Superior temporal gyrus (tissue), 1 donor: Measurements from ENCODE around the gene TMEM258.

Experiments used
- DNase-seq: peaks from one replicate; pipeline ENCODE4 v3.0.0-alpha.2; 2016; ENCODE audit errors: extremely low spot score

TMEM258 gene

DNA sequence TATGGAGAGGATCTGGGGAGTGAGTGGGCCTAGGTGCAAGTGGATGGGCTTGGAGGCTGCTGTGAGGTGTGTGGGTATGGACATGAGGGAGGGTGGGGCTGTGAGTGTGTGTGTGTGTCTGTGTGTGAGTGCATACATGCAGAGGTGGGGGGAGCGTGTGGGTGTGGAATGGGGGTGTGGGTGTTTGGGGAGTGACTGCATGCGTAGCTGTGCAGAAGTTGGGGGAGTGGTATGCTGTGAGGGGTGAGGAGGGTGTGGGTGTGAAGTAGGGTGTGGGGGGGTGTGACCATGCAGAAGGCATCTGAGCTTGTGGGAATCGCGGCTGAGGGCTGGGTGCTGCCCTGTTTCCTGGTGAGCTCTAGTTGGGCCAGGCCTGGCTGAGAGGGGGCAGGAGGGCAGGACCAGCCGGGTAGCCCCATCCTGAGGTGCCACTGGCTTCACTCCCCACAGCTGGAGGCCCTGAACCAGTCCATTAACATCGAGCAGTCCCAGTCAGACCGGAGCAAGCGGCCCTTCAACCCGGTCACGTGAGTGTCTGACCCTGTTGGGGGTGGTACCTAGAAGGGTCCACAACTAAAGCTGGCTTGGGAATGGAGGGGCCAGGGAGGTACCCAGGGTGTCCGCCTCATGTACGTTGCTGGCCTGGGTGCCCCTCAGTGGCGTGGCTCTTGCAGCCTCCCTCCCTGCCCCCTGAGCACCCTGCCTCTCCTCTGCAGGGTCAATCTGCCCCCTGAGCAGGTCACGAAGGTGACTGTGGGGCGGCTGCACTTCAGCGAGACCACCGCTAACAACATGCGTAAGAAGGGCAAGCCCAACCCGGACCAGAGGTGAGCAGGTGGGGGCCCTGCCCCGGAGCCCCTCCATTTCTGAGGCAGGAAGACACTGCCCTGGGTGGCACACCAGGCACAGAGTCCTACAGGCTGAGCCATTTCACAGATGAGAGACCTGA is 16.5 kb downstream of the TMEM258 start:
- no peak for DNase-seq

DNA sequence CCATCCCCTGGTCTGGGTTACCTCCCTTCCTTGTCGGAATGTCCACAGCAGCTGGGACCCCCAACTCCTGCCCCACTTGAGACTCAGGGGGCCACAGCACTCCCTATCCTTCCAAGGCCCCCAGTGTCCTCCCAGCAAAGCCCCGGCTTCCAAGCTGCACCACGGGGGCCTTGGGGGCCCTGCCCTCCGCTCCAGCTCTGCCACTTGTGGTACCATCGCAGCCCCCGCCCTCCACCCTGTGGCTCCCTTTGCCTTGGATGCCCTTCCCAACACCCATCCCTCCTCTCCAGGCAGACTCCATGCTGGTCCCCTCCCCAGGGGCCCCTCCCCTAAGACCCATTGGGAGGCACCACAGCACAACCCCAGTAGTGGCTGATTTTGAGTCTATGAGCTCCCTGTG is 17.3 kb downstream of the TMEM258 start:
- DNase-seq: no peak

DNA sequence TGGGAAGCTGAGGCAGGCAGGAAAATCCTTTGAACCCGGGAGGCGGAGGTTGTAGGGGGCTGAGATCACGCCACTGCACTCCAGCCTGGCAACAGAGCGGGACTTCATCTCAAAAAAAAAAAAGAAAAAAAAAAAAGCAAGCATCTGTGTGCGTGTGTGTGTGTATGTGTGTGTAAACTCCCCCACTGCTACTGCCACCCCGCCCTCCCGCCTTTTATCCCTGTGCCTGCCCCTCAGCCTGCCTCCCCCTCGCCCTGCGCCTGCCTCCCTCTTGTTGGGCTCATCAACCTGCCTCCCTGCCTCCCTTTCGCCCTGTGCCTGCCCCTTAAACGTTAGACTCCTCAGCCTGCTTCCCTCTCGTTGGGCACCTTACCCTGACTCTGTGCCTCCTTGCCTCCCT is 18.0 kb downstream of the TMEM258 start:
- DNase-seq: no peak

DNA sequence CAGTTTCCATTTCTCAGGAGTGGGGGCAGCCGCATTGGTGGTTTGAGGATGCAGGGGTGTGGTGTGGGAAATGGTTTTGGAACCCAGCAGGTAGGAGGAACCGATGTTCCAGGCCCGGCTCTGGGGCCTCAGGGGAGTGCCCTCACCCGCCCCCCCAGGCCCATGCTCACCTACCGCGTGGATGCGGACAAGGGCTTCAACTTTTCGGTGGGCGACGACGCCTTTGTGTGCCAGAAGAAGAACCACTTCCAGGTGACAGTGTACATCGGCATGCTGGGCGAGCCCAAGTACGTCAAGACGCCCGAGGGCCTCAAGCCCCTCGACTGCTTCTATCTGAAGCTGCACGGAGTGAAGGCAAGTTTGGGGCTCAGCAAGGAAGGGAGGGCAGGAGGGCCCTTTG is 18.6 kb downstream of the TMEM258 start:
- no peak for DNase-seq

DNA sequence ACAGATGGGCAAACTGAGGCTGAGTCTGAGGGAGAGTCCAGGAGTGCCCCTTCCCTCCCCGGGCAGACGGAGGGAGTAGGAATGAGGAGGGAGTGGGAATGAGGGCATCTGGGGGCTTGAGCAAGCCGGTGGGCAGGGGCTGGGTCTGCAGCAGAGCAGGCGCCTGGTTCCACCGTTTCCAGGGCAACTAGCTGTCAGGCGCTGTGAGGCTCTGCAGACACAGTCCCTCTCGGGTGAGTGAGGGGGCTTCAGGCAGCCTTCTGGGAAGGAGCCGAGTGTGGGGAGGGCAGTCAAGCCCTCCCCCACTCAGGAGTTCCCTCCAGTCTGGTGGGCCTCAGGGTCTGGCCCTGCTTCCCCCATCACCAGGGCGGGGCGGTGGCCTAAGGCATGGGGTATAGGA is 19.0 kb downstream of the TMEM258 start:
- no peak for DNase-seq

DNA sequence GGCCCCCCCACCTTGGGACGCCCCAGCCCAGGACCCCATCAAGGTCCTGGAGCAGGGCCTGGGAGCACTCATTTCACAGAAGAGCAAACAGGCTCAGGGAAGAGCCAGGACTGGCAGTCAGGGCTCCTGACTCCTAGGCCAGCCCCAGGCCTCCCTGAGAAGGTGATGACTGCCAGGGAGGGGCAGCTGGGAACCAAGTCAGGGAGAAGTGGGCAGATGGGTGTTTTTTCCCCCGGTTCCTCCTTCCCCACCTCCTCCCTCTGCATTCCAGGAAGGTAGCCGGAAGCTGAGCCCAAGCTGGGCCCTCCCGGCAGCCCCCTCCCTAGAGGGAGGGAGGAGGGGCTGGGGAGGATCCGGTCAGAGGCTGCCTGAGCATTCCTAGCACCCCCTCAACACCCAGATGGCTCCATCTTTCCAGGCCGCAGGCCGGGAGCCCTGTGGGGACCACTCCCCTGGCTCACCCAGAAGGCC is 20.4 kb downstream of the TMEM258 start:
- DNase-seq: no peak

DNA sequence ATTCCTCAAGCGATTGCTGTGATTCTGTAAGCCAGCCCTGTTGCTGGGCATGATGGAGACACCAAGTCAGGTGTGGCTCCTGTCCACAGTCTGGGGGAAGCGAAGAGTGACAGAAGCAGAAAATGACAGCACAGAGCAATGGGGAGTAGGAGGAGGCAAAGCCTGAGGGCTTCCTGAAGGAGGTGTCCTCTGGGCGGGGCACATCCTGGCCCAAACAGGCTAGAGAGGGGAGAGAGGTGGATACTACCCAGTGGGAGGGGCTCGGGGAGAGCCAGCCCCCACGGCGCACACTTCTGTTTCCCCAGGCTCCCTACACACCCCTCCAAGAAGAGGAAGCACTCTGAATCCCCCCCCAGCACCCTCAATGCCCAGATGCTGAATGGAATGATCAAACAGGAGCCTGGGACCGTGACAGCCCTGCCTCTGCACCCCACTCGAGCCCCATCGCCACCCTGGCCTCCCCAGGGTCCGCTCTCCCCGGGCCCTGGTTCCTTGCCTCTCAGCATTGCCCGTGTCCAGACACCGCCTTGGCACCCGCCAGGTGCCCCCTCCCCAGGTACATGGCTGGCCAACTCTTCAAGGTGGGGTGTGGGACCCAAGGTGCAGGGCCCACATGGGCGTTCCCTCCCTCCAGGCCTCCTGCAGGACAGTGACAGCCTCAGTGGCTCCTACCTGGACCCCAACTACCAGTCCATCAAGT is 21.1 kb downstream of the TMEM258 start:
- no peak for DNase-seq

DNA sequence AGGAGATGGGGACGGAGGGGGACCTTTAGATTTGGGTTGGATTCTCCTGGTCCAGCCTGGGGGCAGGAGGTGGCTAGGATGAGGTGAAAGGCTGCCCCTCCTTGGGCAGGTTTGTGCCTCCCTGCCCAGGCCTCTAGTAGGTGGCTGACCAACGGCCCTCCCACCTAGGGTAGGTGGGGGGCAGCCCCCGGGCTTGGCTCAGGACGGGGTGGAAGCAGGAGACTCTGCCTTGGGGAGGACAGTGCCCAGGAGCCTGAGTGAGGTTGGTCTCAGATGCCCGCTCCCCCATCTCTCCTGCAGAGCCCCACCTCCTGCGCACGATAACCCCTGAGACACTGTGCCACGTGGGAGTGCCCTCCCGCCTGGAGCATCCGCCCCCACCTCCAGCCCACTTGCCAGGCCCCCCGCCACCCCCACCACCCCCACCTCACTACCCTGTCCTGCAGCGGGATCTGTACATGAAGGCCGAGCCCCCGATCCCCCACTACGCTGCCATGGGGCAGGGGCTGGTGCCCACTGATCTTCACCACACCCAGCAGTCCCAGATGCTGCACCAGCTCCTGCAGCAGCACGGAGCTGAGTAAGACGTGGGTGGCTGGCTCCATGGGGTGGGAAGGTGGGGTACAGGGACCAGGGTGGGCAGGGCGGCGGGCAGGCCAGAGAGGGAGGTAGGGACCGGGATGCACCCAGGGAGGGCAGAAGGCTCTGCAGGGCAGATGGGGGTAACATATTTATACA is 22.3 kb downstream of the TMEM258 start:
- no peak for DNase-seq

DNA sequence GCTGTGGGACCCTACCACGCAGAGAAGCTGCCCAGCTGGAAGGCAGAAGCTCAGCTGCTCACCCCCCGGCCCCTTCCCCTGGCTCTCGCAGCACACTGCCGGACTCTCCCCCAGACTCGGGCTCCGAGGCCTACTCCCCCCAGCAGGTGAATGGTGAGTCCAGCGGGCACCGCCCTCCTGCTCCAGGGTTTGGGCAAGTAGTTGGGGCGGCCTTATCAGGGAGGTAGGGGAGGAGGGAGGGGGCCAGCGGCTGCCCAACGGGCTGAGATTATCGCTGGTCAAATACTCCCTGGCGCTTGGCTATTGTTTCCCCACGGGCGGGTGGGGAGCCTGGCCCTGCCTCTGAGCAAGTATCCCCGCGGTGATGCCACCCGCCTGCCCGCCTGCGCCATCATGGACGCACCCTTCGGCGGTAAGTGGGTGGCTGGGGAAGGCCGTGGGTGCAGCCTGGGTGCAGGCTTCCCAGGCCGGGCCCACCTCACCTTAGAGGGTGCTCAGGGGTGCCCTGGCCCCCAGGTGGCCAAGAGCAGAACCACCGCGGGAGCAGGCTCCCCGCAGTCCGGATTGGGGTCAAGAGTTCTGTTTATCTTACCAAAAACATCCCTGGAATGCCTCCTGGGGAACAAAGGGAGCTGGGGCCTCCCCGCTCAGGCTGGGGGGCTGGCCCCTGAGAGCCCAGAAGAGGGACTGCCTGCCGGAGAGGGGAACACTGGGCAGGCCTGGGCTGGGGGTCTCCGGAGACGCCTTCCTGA is 23.1 kb downstream of the TMEM258 start:
- DNase-seq: no peak

DNA sequence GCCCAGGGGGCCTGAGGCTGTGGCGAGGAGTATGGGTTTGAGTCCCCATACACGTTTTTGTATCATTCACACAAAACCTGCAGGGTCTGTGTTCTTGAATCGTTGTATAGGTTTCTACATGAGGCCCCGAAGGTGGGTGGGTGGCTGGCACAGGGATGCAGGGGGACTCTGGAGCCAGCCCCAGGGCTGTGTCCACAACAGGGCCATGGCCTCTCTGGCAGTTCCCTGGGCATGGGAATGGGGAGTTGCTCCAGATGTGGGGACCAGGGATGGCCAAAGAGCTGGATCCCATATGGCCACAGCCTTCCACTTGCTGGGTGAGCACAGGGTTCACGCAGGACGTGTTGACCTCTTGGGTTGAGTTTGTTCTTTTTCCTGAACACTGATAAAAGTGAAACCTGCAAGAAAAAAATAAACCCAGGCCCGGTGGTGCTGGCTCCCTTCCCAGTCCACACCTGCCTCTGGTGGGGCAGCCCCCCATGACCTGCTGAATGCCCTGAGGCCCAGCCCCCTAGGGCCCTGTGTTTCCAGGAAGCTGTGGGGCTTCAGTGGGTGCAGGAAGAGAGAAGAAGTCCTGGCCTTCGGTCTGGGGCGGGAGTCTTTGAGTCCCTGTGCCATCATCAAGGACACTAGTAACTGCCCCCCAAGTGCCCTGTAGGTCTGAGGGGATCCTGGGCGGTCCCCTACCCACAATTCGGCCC is 23.9 kb downstream of the TMEM258 start:
- DNase-seq: no peak

DNA sequence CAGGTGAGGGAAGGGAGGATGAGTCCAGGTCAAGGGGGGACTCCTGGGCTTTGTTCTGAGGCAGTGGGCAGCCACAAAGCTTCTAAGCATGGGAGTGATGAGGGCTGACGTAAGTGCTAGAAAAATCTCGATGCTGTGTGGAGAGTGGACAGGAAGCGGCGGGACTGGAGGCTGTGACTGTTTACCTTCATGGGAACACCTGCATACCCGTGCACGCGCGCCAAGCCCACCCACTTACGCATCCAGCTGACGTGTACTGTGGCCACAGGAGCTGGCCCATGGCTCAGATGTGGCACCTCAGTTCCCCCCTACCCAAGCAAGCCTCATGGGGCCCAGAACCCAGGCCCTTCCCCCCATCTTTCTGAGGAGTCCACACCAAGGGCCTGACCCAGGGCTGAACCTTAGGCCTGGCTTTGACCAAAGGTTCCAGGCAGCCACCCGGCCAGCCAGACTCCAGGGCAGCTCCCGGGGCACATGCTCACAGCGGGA is 26.0 kb downstream of the TMEM258 start:
- DNase-seq: no peak

DNA sequence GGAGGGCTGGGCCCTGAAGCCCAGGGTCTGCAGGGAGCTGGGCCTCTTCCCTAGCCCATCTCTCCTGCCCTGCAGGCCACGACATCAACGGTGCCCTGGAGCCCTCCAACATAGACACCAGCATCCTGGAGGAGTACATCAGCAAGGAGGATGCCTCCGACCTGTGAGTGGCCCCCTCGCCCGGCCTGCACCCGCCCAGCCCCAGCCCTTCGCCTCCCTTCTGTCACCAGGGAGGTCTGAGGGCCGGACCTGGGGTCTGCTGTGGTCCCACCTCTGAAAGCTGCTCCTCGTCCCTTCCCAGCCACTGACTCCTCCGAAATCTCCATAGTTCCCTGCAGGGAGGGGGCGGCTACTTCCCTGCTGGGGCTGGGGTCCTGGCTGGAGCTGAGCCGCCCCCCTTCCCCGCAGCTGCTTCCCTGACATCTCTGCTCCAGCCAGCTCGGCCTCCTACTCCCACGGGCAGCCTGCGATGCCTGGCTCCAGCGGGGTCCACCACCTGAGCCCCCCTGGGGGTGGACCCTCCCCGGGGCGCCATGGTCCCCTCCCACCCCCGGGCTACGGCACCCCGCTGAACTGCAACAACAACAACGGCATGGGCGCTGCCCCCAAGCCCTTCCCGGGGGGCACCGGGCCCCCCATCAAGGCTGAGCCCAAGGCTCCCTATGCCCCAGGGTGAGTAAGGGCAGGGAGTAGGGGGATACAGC is 26.7 kb downstream of the TMEM258 start:
- DNase-seq: no peak

DNA sequence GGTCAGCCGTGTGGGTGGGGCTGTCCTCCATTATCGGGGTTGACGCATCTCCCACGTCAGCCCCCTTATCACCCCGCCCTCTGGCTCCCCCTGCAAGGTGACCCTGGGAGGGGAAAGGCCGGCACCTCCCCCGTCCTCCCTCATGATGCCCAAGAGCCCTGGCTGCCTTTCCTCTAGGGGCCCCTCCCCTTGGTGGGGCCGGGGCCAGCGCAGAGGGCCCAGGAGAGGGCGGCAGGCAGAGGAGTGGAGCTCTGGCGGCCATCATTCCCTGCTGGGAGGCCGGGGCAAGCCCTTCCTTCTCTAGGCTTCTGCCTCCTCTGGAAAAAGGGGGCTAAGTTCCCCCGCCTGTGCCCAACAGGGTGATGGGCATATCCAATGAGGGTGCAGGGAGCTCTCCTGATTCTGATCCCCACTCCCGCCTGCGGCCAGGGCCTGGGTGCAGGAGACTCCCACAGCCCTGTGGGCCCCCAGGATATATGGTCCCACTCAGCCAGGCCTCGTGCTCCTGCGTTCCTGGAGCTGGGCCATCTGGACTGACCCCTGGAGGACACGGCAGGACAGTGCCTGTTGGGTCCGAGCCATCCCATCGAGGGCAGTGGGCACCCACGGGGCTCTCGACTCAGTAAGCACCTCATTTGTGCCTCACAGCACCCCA is 27.7 kb downstream of the TMEM258 start:
- no peak for DNase-seq

DNA sequence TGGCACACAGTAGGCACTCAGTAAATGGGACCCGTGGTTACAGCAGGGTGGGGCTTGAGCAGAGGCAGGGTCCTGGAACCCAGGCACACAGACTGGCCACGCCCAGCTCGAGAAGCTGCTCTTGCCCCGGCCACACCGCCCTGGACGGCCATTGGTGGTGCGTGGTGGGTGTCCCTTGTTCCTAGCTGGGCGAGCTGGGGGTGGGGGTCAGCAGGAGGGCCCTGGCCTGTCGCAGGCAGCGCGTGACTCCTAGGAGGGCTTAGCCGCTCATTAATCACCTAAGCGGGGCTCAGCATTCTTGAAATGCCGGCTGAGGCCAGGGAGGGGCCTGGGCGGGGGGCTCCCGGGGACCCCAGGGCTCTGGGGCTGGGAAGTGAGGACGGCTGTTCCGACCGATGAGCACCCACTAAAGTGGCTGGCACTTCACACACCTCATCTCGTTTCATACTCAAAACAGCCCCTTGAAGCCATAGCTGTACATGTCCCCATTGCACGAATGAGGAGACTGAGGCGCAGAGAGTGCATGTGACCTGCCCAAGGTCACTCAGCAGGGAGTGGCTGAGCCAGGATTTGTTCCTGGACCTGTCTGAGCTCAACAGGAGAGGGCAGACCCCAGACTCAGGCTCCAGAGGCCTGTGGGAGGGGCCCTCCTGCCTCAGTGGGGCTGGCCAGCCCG is 28.3 kb downstream of the TMEM258 start:
- DNase-seq: no peak

DNA sequence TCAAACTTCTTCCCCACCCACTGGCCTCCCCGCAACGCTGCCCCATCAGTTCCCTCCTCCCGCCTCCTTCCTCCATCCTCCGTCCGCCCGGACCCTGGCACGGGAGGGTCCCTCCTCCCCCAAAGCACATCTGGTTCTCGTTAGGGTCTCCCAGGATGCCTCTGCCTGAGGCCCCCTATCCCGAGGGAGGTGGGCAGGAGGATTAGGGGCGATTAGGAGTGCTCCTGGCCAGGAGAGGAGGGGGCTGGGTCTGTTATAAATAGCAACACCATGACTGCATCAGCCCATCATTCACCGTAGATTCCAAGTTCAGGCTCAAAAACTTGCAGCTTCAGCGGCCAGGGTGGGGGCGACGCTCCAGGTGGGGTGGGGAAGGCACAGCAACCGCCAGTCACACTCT is 29.6 kb downstream of the TMEM258 start:
- no peak for DNase-seq

DNA sequence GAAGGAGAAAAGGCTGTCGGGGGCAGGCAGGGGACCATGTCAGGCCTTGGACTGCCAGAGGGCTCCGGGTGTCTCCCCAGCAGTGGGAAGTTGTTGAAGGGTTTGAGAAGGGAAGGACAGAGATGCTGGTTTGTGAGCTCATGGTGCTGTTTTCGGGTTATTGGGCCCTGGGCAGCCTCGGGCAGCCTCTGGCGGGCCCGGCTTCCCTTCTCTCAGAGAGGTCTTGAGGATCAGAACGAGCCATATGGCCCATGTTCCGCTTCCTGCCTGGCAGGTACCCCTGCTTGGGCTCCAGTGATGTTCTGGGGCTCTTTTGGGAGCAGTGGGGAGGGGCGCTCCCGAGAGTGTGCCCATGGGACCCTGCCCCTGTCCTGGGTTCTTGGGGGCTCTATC is 30.2 kb downstream of the TMEM258 start:
- no peak for DNase-seq

DNA sequence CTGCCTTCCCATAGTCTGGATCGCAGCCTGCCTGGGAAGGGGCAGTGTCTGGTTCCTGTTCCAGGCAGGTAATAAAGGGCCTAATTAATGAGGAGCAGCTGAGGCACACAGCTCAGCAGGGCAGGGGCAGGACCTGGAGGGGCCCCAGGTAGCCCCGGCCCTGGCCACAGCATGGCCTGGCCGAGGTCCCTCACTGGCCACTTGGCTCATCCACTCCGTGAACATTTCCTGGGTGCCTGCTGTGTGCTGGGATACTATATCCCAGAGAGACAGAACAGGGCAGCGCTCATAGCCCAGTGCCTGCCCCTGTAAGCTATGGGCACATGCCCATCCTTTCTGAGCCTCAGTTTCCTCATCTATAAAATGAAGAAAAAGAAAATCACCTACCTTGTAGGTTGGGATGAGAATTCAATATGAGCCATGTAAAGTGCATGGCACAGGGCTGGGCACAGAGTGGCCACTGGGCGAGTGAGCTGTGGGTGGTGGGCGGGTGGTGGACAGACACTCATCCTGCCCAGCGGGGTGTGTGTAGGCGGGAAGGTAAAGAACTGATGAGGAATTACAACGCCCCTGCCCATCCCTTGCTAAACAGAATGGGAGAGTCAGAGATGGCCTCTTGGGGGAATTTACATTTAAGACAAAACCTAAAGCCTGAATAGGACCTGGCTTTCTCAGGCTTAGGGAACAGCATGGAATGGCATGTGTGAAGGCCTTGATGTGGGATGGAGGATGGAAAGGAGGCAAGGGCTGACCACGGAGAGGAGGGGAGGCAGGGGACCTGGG is 30.8 kb downstream of the TMEM258 start:
- DNase-seq: no peak

DNA sequence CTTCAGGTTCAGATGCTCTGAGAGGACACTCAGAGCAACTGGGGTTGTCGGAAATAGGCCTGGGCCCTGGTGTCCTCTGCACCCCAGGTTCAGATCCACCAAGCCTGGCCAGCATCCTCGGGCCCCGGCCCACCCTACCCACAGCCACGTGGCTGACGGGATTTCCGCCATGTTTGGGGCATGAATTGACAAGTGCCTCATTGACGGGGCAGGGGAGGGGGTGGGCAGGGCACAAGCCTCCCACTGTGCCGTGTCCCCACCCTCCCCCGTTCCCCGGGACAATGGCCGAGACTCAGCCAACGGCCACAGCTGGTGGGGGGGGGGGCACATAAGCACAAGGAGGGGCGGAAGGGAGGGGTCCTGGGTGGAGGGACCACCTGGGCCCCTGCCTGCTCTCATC is 31.5 kb downstream of the TMEM258 start:
- DNase-seq: peak; percentile 92
